Neural cell (in vitro differentiated cells): ENCODE results near the gene RYR2. TPM values are rescaled to one million over a fixed set of nuclear protein-coding genes. Genes with fewer than 3 reads are reported as not detected.
A peak's percentile ranks its signal among the peaks of the same experiment; 100 is the strongest.

Source experiments
- H2AFZ ChIP-seq: fragments of 200-600, 300-800 bp; sonication (generic), shearing (Covaris generic); 2 replicates; pipeline ENCODE4 v1.6.0; 2014; ENCODE audit warnings: low read depth, mild to moderate bottlenecking, antibody characterized with exemption, low read length, moderate library complexity
- H3F3A ChIP-seq: fragments of 200-600 bp; shearing (Covaris generic); 2 replicates; pipeline ENCODE4 v1.6.1; 2016; ENCODE audit warnings: mild to moderate bottlenecking, moderate library complexity, mixed read lengths, antibody characterized with exemption, low read length; ENCODE audit not compliant: insufficient read depth, poor library complexity, severe bottlenecking
- H3K27ac ChIP-seq: fragments of 200-600, 300-800 bp; sonication (generic), shearing (Covaris generic); 2 replicates; pipeline ENCODE4 v1.5.1; 2014; ENCODE audit warnings: mild to moderate bottlenecking, low read length, moderate library complexity
- H3K27me3 ChIP-seq: fragments of 300-800, 200-600 bp; sonication (generic), shearing (Covaris generic); 2 replicates; pipeline ENCODE4 v1.6.0; 2014; ENCODE audit warnings: mild to moderate bottlenecking, low read depth, low read length, moderate library complexity; ENCODE audit not compliant: insufficient read depth
- H3K36me3 ChIP-seq: fragments of 300-800, 200-600 bp; sonication (generic), shearing (Covaris generic); 2 replicates; pipeline ENCODE4 v1.5.1; 2014; ENCODE audit warnings: mild to moderate bottlenecking, antibody characterized with exemption, low read length, moderate library complexity; ENCODE audit not compliant: insufficient read depth
- H3K4me2 ChIP-seq: fragments of 300-800, 200-600 bp; sonication (generic), shearing (Covaris generic); 2 replicates; pipeline ENCODE4 v1.6.0; 2014; ENCODE audit warnings: mild to moderate bottlenecking, low read length
- H3K4me3 ChIP-seq: fragments of 300-800, 200-600 bp; sonication (generic), shearing (Covaris generic); 2 replicates; pipeline ENCODE4 v1.5.1; 2014; ENCODE audit warnings: mild to moderate bottlenecking, low read length, moderate library complexity
- H3K79me2 ChIP-seq: fragments of 200-600 bp; shearing (Covaris generic); replicated peaks from 2 replicates; pipeline ENCODE4 v1.6.0; 2014; ENCODE audit warnings: mild to moderate bottlenecking, low read length, moderate library complexity; ENCODE audit not compliant: insufficient read depth
- H3K9ac ChIP-seq: fragments of 300-800, 200-600 bp; sonication (generic), shearing (Covaris generic); 2 replicates; pipeline ENCODE4 v1.6.1; 2016; ENCODE audit warnings: mild to moderate bottlenecking, low read length, mixed read lengths
- H3K9me2 ChIP-seq: fragments of 200-600 bp; shearing (Covaris generic); 2 replicates; pipeline ENCODE4 v1.6.1; 2016; ENCODE audit warnings: mild to moderate bottlenecking, low read length, mixed read lengths; ENCODE audit not compliant: insufficient read depth
- H3K9me3 ChIP-seq: fragments of 200-600, 300-800 bp; sonication (generic), shearing (Covaris generic); 2 replicates; pipeline ENCODE4 v1.6.1; 2016; ENCODE audit warnings: mild to moderate bottlenecking, mixed run types, low read length, moderate library complexity, mixed read lengths
- H4K20me1 ChIP-seq: fragments of 200-600 bp; shearing (Covaris generic); 2 replicates; pipeline ENCODE4 v1.6.1; 2016; ENCODE audit warnings: mild to moderate bottlenecking, mixed run types; ENCODE audit not compliant: insufficient read depth
- EP300 ChIP-seq: fragments of 450-650 bp; conservative IDR thresholded peaks from 2 replicates; pipeline ENCODE4 v1.6.1; 2014; ENCODE audit warnings: antibody characterized with exemption, mild to moderate bottlenecking, moderate library complexity; ENCODE audit not compliant: poor library complexity, severe bottlenecking
- MXI1 ChIP-seq: fragments of 450-650 bp; conservative IDR thresholded peaks from 2 replicates; pipeline ENCODE4 v1.6.1; 2014; ENCODE audit warnings: antibody characterized with exemption, mild to moderate bottlenecking; ENCODE audit not compliant: poor library complexity, severe bottlenecking
- POLR2AphosphoS5 ChIP-seq: IDR thresholded peaks from 2 replicates; pipeline ENCODE4 v1.6.1; 2012
- RAD21 ChIP-seq: fragments of 450-650 bp; conservative IDR thresholded peaks from 2 replicates; pipeline ENCODE4 v1.6.1; 2014; ENCODE audit warnings: antibody characterized with exemption, mild to moderate bottlenecking, moderate library complexity
- REST ChIP-seq: IDR thresholded peaks from 2 replicates; pipeline ENCODE4 v1.6.1; 2012; ENCODE audit warnings: borderline replicate concordance
- SMC3 ChIP-seq: fragments of 450-650 bp; conservative IDR thresholded peaks from 2 replicates; pipeline ENCODE4 v1.6.1; 2014; ENCODE audit warnings: antibody characterized with exemption, mild to moderate bottlenecking, moderate library complexity; ENCODE audit not compliant: poor library complexity
- TAF1 ChIP-seq: IDR thresholded peaks from 2 replicates; pipeline ENCODE4 v1.6.1; 2012; ENCODE audit warnings: low read depth
- polyA plus RNA-seq: library from polyadenylated mRNA; depleted of rRNA; stranded (reverse); fragments of >200 nt; gene quantifications from 2 replicates; pipeline ENCODE4 v1.2.3, GENCODE V29; 2014
- TF ChIP-seq, protein P1 (sequence below): fragments of 450-650 bp; IDR thresholded peaks from 2 replicates; pipeline ENCODE4 v1.5.1; 2014; ENCODE audit warnings: antibody characterized with exemption, mild to moderate bottlenecking, moderate library complexity; ENCODE audit not compliant: poor library complexity, severe bottlenecking

RYR2 gene
- polyA plus RNA-seq, 1 donor from 2014 or later = 3.8 TPM

- no peaks in the 10 kb centered on the region for H3F3A ChIP-seq
- no peaks in the 10 kb centered on the region for H3K9me2 ChIP-seq
- TF ChIP-seq EP300 (peak; percentile 80), REST (no peak), SMC3 (no peak), POLR2AphosphoS5 (peak; percentile 71)
- no peaks in the 10 kb centered on the region for H3K79me2 ChIP-seq
- no peaks in the 10 kb centered on the region for H3K27me3 ChIP-seq
- no peak overlapping the region for H3K9ac ChIP-seq
- no peak overlapping the region for H3K4me2 ChIP-seq
- H3K9me3 ChIP-seq = no peaks in the 10 kb centered on the region
- H3K4me3 ChIP-seq = no peak overlapping the region
- H4K20me1 ChIP-seq = no peaks in the 10 kb centered on the region
- H3K27ac ChIP-seq = no peak overlapping the region
- no peaks in the 10 kb centered on the region for H3K36me3 ChIP-seq
- H2AFZ ChIP-seq = no peak overlapping the region
These were observed 184.4 kb downstream of the RYR2 start for GRCh38 chr1:237226177-237226944.

DNA sequence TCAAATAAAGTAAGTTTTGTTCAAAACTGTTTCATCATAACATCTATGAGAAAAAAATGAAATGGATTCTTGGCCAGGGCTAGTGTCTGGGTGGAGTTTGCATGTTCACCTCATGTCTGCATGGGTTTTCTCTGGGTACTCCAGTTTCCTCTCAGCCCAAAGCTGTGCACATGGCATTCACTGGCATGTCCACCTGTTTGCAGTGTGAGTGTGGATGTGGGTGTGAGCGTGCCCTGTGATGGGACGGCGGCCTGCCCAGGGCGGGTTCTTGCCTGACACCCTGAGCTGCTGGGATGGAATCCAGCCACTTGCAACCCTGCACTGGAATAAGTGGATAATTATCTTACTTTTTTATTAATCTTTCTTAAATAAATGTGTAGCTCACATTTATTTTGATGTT lies 185.5 kb downstream of the RYR2 start:
- Histone ChIP-seq H3K36me3 (no peaks in the 10 kb centered on the region), H3K4me2 (no peak overlapping the region), H2AFZ (no peak overlapping the region), H3K4me3 (no peak overlapping the region), H3K9me3 (no peaks in the 10 kb centered on the region), H3F3A (no peaks in the 10 kb centered on the region), H3K79me2 (no peaks in the 10 kb centered on the region), H3K27ac (no peak overlapping the region), H3K9me2 (no peaks in the 10 kb centered on the region), H4K20me1 (no peaks in the 10 kb centered on the region), H3K27me3 (no peaks in the 10 kb centered on the region), H3K9ac (no peak overlapping the region)
- TF ChIP-seq MXI1 (no peak), RAD21 (no peak), SMC3 (no peak), POLR2AphosphoS5 (no peak)
- TF ChIP-seq, protein P1, sequence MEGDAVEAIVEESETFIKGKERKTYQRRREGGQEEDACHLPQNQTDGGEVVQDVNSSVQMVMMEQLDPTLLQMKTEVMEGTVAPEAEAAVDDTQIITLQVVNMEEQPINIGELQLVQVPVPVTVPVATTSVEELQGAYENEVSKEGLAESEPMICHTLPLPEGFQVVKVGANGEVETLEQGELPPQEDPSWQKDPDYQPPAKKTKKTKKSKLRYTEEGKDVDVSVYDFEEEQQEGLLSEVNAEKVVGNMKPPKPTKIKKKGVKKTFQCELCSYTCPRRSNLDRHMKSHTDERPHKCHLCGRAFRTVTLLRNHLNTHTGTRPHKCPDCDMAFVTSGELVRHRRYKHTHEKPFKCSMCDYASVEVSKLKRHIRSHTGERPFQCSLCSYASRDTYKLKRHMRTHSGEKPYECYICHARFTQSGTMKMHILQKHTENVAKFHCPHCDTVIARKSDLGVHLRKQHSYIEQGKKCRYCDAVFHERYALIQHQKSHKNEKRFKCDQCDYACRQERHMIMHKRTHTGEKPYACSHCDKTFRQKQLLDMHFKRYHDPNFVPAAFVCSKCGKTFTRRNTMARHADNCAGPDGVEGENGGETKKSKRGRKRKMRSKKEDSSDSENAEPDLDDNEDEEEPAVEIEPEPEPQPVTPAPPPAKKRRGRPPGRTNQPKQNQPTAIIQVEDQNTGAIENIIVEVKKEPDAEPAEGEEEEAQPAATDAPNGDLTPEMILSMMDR = no peak

DNA sequence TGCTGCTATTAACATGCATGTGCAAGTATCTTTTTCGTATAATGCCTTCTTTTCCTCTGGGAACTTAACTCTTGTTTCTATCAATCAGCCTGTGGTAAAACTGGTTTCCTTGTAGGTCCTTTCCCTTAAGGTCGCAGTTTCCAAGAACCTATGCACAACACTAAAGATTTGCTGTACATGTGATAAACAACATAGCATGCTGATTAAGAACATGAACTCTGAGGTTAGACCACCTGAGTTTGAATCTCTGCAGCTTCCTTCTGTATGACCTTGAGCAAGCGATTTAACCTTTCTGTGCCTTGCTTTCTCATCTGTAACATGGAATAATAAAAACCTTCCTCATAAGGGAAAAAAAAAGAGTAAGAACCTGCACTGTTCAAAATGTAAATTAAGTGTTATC lies 186.4 kb downstream of the RYR2 start:
- H3K4me3 ChIP-seq = no peak overlapping the region
- no peaks in the 10 kb centered on the region for H3K27me3 ChIP-seq
- H3F3A ChIP-seq = no peaks in the 10 kb centered on the region
- no peaks in the 10 kb centered on the region for H3K9me3 ChIP-seq
- H3K36me3 ChIP-seq = no peaks in the 10 kb centered on the region
- TF ChIP-seq EP300 (no peak), SMC3 (no peak), REST (no peak), TAF1 (no peak), RAD21 (no peak), POLR2AphosphoS5 (no peak), MXI1 (no peak)
- H3K79me2 ChIP-seq = no peaks in the 10 kb centered on the region
- H4K20me1 ChIP-seq = no peaks in the 10 kb centered on the region
- H3K4me2 ChIP-seq = no peak overlapping the region
- no peak overlapping the region for H3K27ac ChIP-seq
- H2AFZ ChIP-seq = no peak overlapping the region
- H3K9ac ChIP-seq = no peak overlapping the region
- H3K9me2 ChIP-seq = no peaks in the 10 kb centered on the region
